Measurements from ENCODE around the gene JAKMIP1.

JAKMIP1 gene

DNA sequence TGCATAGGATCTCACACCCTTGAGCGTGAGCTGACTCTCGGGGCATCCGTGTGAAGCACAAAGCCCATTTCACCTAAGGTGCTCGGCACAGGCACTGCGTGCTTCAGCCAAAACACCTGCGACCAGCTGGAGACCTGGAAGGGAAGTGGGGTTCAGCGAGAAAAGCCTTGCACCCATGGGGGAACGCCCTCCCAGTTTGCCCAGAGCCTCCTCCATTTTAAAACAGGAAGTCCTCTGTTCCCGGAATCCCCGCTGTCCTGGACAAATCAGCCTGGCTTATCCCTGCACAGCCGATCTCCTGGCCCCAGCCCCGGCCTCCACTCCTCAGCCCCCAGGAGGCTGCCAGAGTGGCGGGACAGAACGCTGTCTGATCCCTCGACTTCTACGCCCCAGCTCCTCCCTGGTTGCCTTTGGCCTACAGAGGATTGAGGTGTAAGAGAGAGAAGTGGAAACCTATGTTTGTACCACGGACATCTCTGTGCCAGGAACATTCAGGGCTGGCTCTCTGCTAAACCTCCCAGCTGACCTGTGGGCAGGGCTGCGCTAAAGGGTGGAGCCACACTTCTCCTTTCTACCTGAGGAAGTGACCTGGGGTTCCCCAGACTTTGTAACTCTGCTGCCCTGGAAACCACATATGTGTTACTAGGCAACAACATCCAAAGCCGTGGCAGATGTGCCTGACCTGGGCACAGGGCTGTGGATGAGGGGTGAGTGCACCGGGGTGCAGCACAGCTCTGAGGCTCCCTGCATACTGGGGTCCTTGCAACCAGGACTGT, 178.3 kb downstream of the JAKMIP1 start:
- TF ChIP-seq, protein P1, sequence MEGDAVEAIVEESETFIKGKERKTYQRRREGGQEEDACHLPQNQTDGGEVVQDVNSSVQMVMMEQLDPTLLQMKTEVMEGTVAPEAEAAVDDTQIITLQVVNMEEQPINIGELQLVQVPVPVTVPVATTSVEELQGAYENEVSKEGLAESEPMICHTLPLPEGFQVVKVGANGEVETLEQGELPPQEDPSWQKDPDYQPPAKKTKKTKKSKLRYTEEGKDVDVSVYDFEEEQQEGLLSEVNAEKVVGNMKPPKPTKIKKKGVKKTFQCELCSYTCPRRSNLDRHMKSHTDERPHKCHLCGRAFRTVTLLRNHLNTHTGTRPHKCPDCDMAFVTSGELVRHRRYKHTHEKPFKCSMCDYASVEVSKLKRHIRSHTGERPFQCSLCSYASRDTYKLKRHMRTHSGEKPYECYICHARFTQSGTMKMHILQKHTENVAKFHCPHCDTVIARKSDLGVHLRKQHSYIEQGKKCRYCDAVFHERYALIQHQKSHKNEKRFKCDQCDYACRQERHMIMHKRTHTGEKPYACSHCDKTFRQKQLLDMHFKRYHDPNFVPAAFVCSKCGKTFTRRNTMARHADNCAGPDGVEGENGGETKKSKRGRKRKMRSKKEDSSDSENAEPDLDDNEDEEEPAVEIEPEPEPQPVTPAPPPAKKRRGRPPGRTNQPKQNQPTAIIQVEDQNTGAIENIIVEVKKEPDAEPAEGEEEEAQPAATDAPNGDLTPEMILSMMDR (IDR thresholded peaks at IDR 0.05; ENCODE audit: insufficient read depth, low read depth, low read length, missing control alignments): no peak
- no peak overlapping the region for H3K4me3 ChIP-seq (ENCODE audit: low read length)
- DNase-seq (ENCODE audit: low read depth): no peak

DNA sequence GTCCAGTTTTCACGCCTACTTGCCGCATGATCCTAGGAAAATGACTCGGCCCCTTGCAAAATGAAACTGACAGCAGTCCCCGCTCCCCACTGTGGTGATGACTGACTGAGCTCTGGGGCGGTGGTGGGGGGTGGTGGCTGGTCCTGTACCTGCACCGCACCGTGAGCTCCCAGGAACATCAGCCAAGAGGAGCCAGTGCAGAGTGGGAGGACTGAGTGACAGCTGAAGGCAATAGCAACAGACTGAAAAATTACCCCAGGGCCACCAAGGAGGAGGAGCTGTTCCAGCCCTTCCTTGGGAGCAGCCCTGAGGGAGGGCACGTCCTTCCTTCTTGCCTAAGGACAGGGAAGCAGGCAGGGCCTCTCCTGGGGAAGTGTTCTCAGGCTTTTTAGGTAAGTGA, 179.7 kb downstream of the JAKMIP1 start:
- TF ChIP-seq, protein P1 (IDR thresholded peaks at IDR 0.05; ENCODE audit: insufficient read depth, low read depth, low read length, missing control alignments): no peak
- DNase-seq (ENCODE audit: low read depth): no peak
- no peak overlapping the region for H3K4me3 ChIP-seq (ENCODE audit: low read length)

DNA sequence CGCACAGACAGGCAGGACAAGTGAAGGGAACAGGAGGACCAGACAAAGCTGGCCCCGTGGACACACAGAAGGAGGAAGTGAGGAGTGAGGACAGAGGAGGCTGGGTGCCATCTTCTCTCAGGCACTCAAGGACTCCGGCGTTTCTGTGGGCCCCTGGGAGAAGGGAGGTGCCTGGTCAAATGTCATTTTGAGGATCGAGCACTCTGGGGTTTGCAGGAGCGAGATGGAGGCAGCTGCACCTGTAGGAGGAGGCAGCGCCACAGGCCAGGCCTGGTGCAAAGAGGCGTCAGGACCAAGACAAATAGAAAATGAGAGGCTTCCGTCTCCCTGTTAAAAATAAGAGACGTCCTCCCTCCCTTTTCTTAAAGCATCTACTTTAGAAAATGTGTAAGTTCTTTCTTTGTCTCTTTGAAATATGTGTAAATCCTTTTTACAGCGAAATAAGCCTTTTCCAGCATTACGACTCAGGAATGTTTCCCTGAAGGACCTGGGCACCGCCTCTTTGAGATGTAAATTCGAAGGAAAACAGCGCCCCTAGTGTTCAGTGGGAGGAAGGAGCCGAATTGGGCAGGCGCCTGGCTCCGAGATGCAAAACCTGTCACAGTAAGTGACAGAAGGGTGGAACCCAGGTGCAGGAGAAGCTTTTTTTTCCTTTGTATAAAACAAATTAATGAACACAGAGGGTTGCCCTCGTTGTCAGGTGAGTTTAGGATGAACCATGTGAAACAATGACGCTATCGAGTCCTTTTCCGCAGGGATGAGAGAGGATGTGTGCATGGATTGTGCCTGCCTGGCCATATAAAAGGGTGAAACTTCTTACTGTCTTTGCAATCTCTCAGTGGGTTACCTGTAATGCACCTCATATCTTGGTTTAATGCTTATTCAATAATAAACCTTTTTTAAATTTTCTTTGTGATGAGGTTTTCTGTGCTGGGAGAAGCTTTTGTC, 180.8 kb downstream of the JAKMIP1 start:
- TF ChIP-seq, protein P1 (IDR thresholded peaks at IDR 0.05; ENCODE audit: insufficient read depth, low read depth, low read length, missing control alignments): peak; percentile 17
- peak; percentile 2 for DNase-seq (ENCODE audit: low read depth)
- no peak overlapping the region for H3K4me3 ChIP-seq (ENCODE audit: low read length)

DNA sequence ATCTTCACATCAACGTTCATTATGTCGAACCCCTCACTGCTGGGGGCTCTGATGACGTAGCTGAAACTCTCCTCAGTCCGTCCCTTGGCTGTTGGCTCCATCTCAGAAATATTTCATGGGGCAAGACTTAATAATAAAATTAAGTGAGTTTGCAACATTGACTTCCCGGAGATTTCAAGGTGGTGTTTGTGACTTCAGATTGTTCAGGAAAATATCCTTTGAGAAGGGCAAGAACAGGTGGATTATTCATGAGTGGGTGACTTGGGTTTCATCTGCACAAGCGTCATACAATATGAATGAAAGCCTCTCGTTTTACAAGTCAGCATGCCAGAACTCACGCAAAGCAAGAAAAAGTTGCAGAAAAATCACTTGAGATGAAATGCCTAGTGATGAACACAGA, 182.0 kb downstream of the JAKMIP1 start, which contains the start of gene C4orf50:
C4orf50 (minus strand) TSS at position 101 of the 400 bp plus-strand sequence.
- TF ChIP-seq, protein P1 (IDR thresholded peaks at IDR 0.05; ENCODE audit: insufficient read depth, low read depth, low read length, missing control alignments): no peak
- no peak within 1 kb of the TSS for H3K4me3 ChIP-seq (ENCODE audit: low read length)
- no peak for DNase-seq (ENCODE audit: low read depth)

DNA sequence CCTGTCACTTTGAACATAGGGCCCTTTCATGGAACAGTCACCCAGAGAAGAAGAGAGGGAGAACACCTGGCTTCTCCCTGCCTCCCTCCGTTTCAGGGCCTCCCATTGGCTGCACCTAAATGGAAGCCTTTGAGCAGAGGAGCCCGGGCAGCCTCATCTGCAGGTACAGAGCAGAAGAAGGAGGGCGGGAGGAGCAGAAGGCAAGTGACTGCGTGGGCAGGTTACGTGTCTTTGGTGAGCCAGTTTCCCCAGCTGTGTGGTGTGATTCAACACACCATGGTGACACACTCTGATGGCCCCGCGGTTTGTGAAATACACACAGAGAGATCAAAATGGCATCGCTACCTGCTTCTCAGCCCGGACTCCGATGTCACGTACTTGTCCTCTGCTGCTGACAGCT, 182.5 kb downstream of the JAKMIP1 start:
- TF ChIP-seq, protein P1 (IDR thresholded peaks at IDR 0.05; ENCODE audit: insufficient read depth, low read depth, low read length, missing control alignments): no peak
- no peak for DNase-seq (ENCODE audit: low read depth)
- no peak overlapping the region for H3K4me3 ChIP-seq (ENCODE audit: low read length)

DNA sequence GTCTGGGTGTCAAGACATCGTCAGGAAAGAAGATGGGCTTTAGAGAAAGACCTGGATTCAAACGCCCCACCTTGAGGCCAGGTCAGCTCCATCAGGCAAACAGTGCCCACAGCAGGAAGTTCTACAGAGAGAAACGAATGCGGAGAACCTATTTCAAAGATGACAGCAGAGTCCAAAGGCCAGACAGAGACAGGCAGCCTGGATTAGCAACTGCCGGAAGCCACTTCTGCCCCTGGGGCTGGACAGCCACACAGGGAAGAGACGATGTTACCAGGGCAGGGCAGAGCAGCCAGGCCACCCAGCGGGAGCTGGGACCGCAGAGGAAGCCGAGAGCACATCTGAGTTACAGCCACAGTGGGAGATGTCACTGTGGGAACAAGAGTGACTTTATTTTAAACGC, 183.3 kb downstream of the JAKMIP1 start:
- no peak overlapping the region for H3K4me3 ChIP-seq (ENCODE audit: low read length)
- DNase-seq (ENCODE audit: low read depth): no peak
- TF ChIP-seq, protein P1 (IDR thresholded peaks at IDR 0.05; ENCODE audit: insufficient read depth, low read depth, low read length, missing control alignments): no peak
